PC-3 (cell line): ENCODE results near the gene UGT2B17.
"Not testable (repeated sequence)": the region's sequence is repeated elsewhere in the genome, so short reads cannot be mapped to it uniquely, and the experiment has no call there.

Experiments used
- EZH2phosphoT487 ChIP-seq: fragments of 300-600 bp; sonication (generic); IDR thresholded peaks from 2 replicates; pipeline ENCODE4 v1.6.1; 2018; ENCODE audit warnings: mild to moderate bottlenecking, antibody characterized with exemption, low read length, borderline replicate concordance
- TF ChIP-seq, protein P1 (sequence below): fragments of 300-600 bp; sonication (generic); conservative IDR thresholded peaks from 2 replicates; pipeline ENCODE4 v1.5.1; 2017; ENCODE audit warnings: antibody characterized with exemption, low read depth, mild to moderate bottlenecking, low read length

DNA sequence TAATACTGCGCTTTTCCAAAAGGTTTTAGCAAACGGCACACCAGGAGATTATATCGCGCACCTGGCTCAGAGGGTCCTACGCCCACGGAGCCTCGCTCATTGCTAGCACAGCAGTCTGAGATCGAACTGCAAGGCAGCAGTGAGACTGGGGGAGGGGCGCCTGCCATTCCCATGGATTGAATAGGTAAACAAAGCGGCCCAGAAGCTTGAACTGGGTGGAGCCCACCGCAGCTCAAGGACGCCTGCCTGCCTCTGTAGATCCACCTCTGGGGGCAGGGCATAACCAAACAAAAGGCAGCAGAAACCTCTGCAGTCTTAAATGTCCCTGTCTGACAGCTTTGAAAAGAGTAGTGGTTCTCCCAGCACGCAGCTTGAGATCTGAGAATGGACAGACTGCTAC lies 33.4 kb downstream of the UGT2B17 start:
- TF ChIP-seq, protein P1, sequence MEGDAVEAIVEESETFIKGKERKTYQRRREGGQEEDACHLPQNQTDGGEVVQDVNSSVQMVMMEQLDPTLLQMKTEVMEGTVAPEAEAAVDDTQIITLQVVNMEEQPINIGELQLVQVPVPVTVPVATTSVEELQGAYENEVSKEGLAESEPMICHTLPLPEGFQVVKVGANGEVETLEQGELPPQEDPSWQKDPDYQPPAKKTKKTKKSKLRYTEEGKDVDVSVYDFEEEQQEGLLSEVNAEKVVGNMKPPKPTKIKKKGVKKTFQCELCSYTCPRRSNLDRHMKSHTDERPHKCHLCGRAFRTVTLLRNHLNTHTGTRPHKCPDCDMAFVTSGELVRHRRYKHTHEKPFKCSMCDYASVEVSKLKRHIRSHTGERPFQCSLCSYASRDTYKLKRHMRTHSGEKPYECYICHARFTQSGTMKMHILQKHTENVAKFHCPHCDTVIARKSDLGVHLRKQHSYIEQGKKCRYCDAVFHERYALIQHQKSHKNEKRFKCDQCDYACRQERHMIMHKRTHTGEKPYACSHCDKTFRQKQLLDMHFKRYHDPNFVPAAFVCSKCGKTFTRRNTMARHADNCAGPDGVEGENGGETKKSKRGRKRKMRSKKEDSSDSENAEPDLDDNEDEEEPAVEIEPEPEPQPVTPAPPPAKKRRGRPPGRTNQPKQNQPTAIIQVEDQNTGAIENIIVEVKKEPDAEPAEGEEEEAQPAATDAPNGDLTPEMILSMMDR = not testable (repeated sequence)
- TF ChIP-seq EZH2phosphoT487 = not testable (repeated sequence)
